ENCODE data around the gene ACKR3.

- TF ChIP-seq GATA2 (IDR thresholded peaks at IDR 0.05; ENCODE audit: low read depth, low read length), result no peak
- TF ChIP-seq GATA3 (IDR thresholded peaks at IDR 0.05; ENCODE audit: low read depth, low read length), result no peak
These were observed 47.0 kb downstream of the ACKR3 start for GRCh38 chr2:236616624-236617023.
